Astrocyte (in vitro differentiated cells and primary cell): ENCODE data around the gene APBA2. TPM values are rescaled to one million over a fixed set of nuclear protein-coding genes. Genes with fewer than 3 reads are reported as not detected.

Experiments used
- DNase-seq: peaks from one replicate; pipeline ENCODE4 v3.0.0-alpha.2; 2010; ENCODE audit warnings: low read depth
- FAIRE-seq: peaks from 2 replicates; lab custom pipeline; 2011; peaks lifted over from hg19 to GRCh38; lab: Jason Lieb, UNC
- H2AFZ ChIP-seq: 2 replicates; pipeline ENCODE4 v1.6.0; 2012; ENCODE audit warnings: low read depth, low read length, inconsistent platforms
- H3K27ac ChIP-seq: 2 replicates; pipeline ENCODE4 v1.5.1; 2011; ENCODE audit warnings: low read depth, low read length, inconsistent platforms
- H3K27me3 ChIP-seq: 2 replicates; pipeline ENCODE4 v1.6.0; 2011; ENCODE audit warnings: low read length, inconsistent platforms; ENCODE audit not compliant: insufficient read depth
- H3K36me3 ChIP-seq: 2 replicates; pipeline ENCODE4 v1.5.1; 2011; ENCODE audit warnings: low read length, inconsistent platforms; ENCODE audit not compliant: insufficient read depth
- H3K4me1 ChIP-seq: 2 replicates; pipeline ENCODE4 v1.5.1; 2011; ENCODE audit warnings: low read length, inconsistent platforms; ENCODE audit not compliant: insufficient read depth
- H3K4me2 ChIP-seq: 2 replicates; pipeline ENCODE4 v1.6.0; 2012; ENCODE audit warnings: low read length, inconsistent platforms
- H3K4me3 ChIP-seq: 2 replicates; pipeline ENCODE4 v1.5.1; 2011; ENCODE audit warnings: low read depth, mild to moderate bottlenecking, low read length, inconsistent platforms; ENCODE audit not compliant: insufficient read depth
- H3K79me2 ChIP-seq: 2 replicates; pipeline ENCODE4 v1.6.0; 2012; ENCODE audit warnings: mild to moderate bottlenecking, low read length, inconsistent platforms; ENCODE audit not compliant: insufficient read depth
- H3K9ac ChIP-seq: 2 replicates; pipeline ENCODE4 v1.6.0; 2012; ENCODE audit warnings: mild to moderate bottlenecking, low read length, inconsistent platforms
- H3K9me3 ChIP-seq: 2 replicates; pipeline ENCODE4 v1.5.1; 2012; ENCODE audit warnings: low read depth, mild to moderate bottlenecking, low read length, inconsistent platforms; ENCODE audit not compliant: insufficient read depth
- H4K20me1 ChIP-seq: 2 replicates; pipeline ENCODE4 v1.6.0; 2012; ENCODE audit warnings: low read length, inconsistent platforms; ENCODE audit not compliant: insufficient read depth
- H3K27ac Mint-ChIP-seq: one replicate; pipeline ENCODE4 v1.8.0; 2021; ENCODE audit warnings: mild to moderate bottlenecking, mixed read lengths; ENCODE audit not compliant: unreplicated experiment
- H3K27me3 Mint-ChIP-seq: one replicate; pipeline ENCODE4 v1.8.0; 2021; ENCODE audit warnings: low read depth, mixed read lengths; ENCODE audit not compliant: unreplicated experiment
- H3K36me3 Mint-ChIP-seq: one replicate; pipeline ENCODE4 v1.8.0; 2021; ENCODE audit warnings: low read depth, mixed read lengths; ENCODE audit not compliant: unreplicated experiment
- H3K4me1 Mint-ChIP-seq: one replicate; pipeline ENCODE4 v1.8.0; 2021; ENCODE audit warnings: low read depth, mixed read lengths; ENCODE audit not compliant: unreplicated experiment
- H3K4me3 Mint-ChIP-seq: one replicate; pipeline ENCODE4 v1.8.0; 2021; ENCODE audit warnings: mild to moderate bottlenecking, moderate library complexity, mixed read lengths; ENCODE audit not compliant: unreplicated experiment
- H3K9me3 Mint-ChIP-seq: one replicate; pipeline ENCODE4 v1.8.0; 2021; ENCODE audit warnings: mild to moderate bottlenecking, mixed read lengths; ENCODE audit not compliant: unreplicated experiment
- EZH2 ChIP-seq: IDR thresholded peaks from 2 replicates; pipeline ENCODE4 v1.6.1; 2012; ENCODE audit warnings: mild to moderate bottlenecking, low read length, inconsistent platforms; ENCODE audit not compliant: insufficient read depth
- total RNA-seq: library from RNA; stranded (reverse); gene quantifications from 2 replicates; pipeline ENCODE4 v1.2.1, GENCODE V29; 2021
- TF ChIP-seq, protein P1 (sequence below): IDR thresholded peaks from 2 replicates; pipeline ENCODE4 v1.5.1; 2011; ENCODE audit warnings: low read depth, mild to moderate bottlenecking, inconsistent platforms, low read length, moderate library complexity; ENCODE audit not compliant: insufficient read depth

Gene APBA2
- total RNA-seq, 1 donor from 2014 or later = 15.2 TPM

DNA sequence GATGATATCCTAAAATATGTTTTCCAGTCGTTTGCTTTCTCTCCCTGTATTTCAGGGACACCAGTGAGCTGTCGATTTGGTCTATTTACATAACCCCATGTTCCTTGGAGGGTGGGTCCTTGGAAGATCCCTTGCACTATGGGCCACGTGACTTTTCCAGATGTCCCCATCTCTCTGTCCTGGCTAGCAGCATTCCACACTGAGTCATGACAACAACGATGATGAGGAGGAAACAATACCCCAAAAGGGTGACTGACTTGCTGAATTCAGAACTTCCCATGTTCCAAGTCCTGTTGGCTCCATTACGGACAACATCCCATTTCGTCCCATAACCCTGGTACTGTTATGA, 249.5 kb downstream of the APBA2 start:
- no peak for TF ChIP-seq EZH2
- TF ChIP-seq, protein P1, sequence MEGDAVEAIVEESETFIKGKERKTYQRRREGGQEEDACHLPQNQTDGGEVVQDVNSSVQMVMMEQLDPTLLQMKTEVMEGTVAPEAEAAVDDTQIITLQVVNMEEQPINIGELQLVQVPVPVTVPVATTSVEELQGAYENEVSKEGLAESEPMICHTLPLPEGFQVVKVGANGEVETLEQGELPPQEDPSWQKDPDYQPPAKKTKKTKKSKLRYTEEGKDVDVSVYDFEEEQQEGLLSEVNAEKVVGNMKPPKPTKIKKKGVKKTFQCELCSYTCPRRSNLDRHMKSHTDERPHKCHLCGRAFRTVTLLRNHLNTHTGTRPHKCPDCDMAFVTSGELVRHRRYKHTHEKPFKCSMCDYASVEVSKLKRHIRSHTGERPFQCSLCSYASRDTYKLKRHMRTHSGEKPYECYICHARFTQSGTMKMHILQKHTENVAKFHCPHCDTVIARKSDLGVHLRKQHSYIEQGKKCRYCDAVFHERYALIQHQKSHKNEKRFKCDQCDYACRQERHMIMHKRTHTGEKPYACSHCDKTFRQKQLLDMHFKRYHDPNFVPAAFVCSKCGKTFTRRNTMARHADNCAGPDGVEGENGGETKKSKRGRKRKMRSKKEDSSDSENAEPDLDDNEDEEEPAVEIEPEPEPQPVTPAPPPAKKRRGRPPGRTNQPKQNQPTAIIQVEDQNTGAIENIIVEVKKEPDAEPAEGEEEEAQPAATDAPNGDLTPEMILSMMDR = no peak
- no peak overlapping the region for H3K4me2 ChIP-seq
- no peaks in the 10 kb centered on the region for H3K79me2 ChIP-seq
- no peak overlapping the region for H2AFZ ChIP-seq
- FAIRE-seq = no peak
- H4K20me1 ChIP-seq = no peaks in the 10 kb centered on the region
- Mint-ChIP-seq H3K36me3 (peaks cover 3% of the 10 kb centered on the region), H3K9me3 (peaks cover 2% of the 10 kb centered on the region), H3K4me3 (no peak overlapping the region), H3K27ac (no peak overlapping the region), H3K27me3 (peaks cover 25% of the 10 kb centered on the region), H3K4me1 (peaks cover 7% of the 10 kb centered on the region)
- peaks cover 5% of the 10 kb centered on the region for H3K4me1 ChIP-seq
- H3K36me3 ChIP-seq = no peaks in the 10 kb centered on the region
- no peak overlapping the region for H3K27ac ChIP-seq
- H3K4me3 ChIP-seq = no peak overlapping the region
- no peak for DNase-seq
- no peaks in the 10 kb centered on the region for H3K9me3 ChIP-seq
- peaks cover 4% of the 10 kb centered on the region for H3K27me3 ChIP-seq
- H3K9ac ChIP-seq = no peak overlapping the region

DNA sequence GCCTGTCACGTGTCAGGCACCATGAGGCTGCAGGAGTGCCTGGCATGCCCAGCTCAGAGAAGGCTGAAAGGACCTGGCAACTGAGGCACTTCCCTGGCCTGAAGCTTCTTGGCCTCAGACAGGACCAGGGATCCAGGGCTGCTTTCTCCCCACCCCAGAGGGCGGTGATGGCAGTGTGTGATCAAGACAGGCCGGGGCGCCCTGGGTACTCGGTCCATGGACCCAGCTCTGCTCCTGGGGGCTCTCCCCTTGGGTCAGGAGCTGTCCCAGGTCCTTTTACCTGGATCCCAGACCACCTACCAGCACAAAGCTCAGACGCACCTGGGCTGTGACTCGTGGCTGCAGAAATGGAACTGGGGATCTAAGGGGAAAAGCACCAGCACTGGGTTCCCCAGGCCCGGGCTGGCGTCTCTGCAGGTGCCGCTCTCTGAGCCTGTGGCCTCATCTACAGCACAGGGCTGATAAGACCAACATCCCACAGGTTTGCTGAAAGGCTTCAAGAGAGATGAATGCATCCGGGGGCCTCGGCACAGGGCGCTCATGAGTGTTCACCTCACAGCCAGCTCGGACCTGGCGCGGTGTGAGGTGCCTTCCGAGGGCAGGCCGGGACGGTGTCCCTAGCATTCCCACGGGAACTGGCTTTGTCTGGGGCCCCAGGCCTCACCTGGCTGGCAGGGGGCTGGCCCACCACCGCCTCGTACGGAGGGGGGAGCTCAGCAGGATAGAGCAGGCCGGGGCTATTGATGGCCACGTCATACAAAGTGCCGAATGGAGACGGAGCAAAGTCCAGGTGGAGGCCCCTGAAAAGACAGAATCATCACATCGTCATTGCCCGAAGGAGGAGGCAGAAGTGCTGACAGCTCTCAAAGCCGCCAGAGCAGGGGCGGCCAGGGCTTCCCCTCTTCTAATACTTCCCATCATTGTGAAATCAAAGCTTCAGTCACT, 250.2 kb downstream of the APBA2 start:
- Mint-ChIP-seq H3K36me3 (peaks cover 3% of the 10 kb centered on the region), H3K4me1 (peaks cover 12% of the 10 kb centered on the region), H3K27ac (no peak overlapping the region), H3K9me3 (peaks cover 2% of the 10 kb centered on the region), H3K4me3 (no peak overlapping the region), H3K27me3 (peaks cover 23% of the 10 kb centered on the region)
- Histone ChIP-seq H3K9ac (no peak overlapping the region), H3K4me3 (no peak overlapping the region), H3K36me3 (no peaks in the 10 kb centered on the region), H3K79me2 (no peaks in the 10 kb centered on the region), H3K27ac (no peak overlapping the region), H2AFZ (no peak overlapping the region), H3K9me3 (no peaks in the 10 kb centered on the region), H4K20me1 (no peaks in the 10 kb centered on the region), H3K27me3 (no peaks in the 10 kb centered on the region), H3K4me1 (peaks cover 11% of the 10 kb centered on the region), H3K4me2 (no peak overlapping the region)
- no peak for FAIRE-seq
- no peak for TF ChIP-seq EZH2
- TF ChIP-seq, protein P1 = no peak
- DNase-seq = no peak

DNA sequence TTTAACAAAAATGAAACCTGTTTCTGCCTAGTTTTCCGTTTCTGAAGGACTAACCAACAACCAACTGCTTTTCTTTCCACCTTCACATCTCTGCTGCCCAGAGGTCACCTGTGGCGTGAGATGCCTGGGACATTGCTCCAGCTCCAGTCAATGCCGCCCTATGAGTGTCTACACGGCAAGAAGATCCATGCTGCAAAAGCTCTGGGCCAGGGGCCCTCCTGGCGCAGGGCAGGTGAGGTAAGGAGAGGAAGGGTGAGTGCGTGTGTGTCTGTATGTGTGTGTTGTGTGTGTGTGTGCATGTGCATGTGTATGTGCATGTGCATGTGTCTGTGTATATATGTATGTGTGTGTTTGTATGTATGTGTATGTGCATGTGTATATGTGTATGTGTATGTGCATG, 252.5 kb downstream of the APBA2 start:
- H2AFZ ChIP-seq = no peak overlapping the region
- Mint-ChIP-seq H3K9me3 (peaks cover 2% of the 10 kb centered on the region), H3K27me3 (peaks cover 18% of the 10 kb centered on the region), H3K4me3 (no peak overlapping the region), H3K36me3 (peaks cover 3% of the 10 kb centered on the region), H3K27ac (no peak overlapping the region), H3K4me1 (peaks cover 18% of the 10 kb centered on the region)
- no peak overlapping the region for H3K9ac ChIP-seq
- H3K79me2 ChIP-seq = no peaks in the 10 kb centered on the region
- no peak overlapping the region for H3K4me2 ChIP-seq
- no peaks in the 10 kb centered on the region for H3K36me3 ChIP-seq
- TF ChIP-seq EZH2 = no peak
- TF ChIP-seq, protein P1 = no peak
- no peaks in the 10 kb centered on the region for H3K27me3 ChIP-seq
- H3K4me1 ChIP-seq = peaks cover 28% of the 10 kb centered on the region
- no peak overlapping the region for H3K4me3 ChIP-seq
- no peaks in the 10 kb centered on the region for H4K20me1 ChIP-seq
- DNase-seq (no peak), FAIRE-seq (no peak)
- H3K9me3 ChIP-seq = no peaks in the 10 kb centered on the region
- H3K27ac ChIP-seq = no peak overlapping the region
